ENCODE results near the gene C16orf92. TPM values are rescaled to one million over a fixed set of nuclear protein-coding genes. Genes with fewer than 3 reads are reported as not detected.
A peak's percentile ranks its signal among the peaks of the same experiment; 100 is the strongest.
"Not testable (repeated sequence)": the region's sequence is repeated elsewhere in the genome, so short reads cannot be mapped to it uniquely, and the experiment has no call there.

The C16orf92 gene
- polyA plus RNA-seq, 1 experiment = not detected

GRCh38 chr16:30010844-30011713 is 11.9 kb upstream of the C16orf92 start, which contains the start of gene DOC2A:
DOC2A (minus strand) TSS chr16:30011027; CDS start chr16:30010222, 805 bp downstream.
- no peak within 1 kb of the TSS for H3K27ac ChIP-seq (ENCODE audit: low read depth, low read length)
- peak within 1 kb of the TSS; percentile 54 for H3K4me3 ChIP-seq (ENCODE audit: low read depth, low read length)
- H3K27me3 ChIP-seq (ENCODE audit: control insufficient read depth, insufficient read depth, low read length) = peaks cover 26% of the 10 kb centered on the region
- no peaks in the 10 kb centered on the region; the same call in 1 of the 2 replicates for H3K9me3 ChIP-seq (ENCODE audit: control insufficient read depth, insufficient read depth, low read length)
- POLR2A ChIA-PET = no interaction called here
- DNase-seq (ENCODE audit: low read depth, low spot score) = no peak
- TF ChIP-seq CTCF (IDR thresholded peaks at IDR 0.05; ENCODE audit: low read depth, low read length) = no peak
- CTCF ChIA-PET = no interaction called here

- Histone ChIP-seq H3K27ac (ENCODE audit: low read depth, low read length) (no peak overlapping the region), H3K27me3 (ENCODE audit: control insufficient read depth, insufficient read depth, low read length) (peaks cover 29% of the 10 kb centered on the region), H3K9me3 (ENCODE audit: control insufficient read depth, insufficient read depth, low read length) (no peaks in the 10 kb centered on the region; the same call in 1 of the 2 replicates), H3K4me3 (ENCODE audit: low read depth, low read length) (no peak overlapping the region)
- ChIA-PET CTCF (no interaction called here), POLR2A (no interaction called here)
- DNase-seq (ENCODE audit: low read depth, low spot score) = no peak
- no peak for TF ChIP-seq CTCF (IDR thresholded peaks at IDR 0.05; ENCODE audit: low read depth, low read length)
Measured at GRCh38 chr16:30011714-30012504, 11.1 kb upstream of the C16orf92 start.

- H3K9me3 ChIP-seq (ENCODE audit: control insufficient read depth, insufficient read depth, low read length); DNase-seq (ENCODE audit: low read depth, low spot score); H3K27ac ChIP-seq (ENCODE audit: low read depth, low read length); POLR2A ChIA-PET; H3K4me3 ChIP-seq (ENCODE audit: low read depth, low read length): not testable (repeated sequence)
- H3K27me3 ChIP-seq (ENCODE audit: control insufficient read depth, insufficient read depth, low read length) = peaks cover 29% of the 10 kb centered on the region
- CTCF ChIA-PET = interaction anchor here (0.9 to 1.0 kb wide), 2 partner anchors 19 to 164 kb away, joined by 3 read pairs; partner anchors contain the start of gene TLCD3B
Measured at GRCh38 chr16:30012598-30012997, 10.4 kb upstream of the C16orf92 start.

- H3K9me3 ChIP-seq (ENCODE audit: control insufficient read depth, insufficient read depth, low read length); H3K4me3 ChIP-seq (ENCODE audit: low read depth, low read length); CTCF ChIA-PET; DNase-seq (ENCODE audit: low read depth, low spot score); H3K27ac ChIP-seq (ENCODE audit: low read depth, low read length): not testable (repeated sequence)
- POLR2A ChIA-PET = interaction anchor here (0.7 kb wide), 1 partner anchor 187 kb away, joined by 5 read pairs; no protein-coding TSS in a partner anchor
- peaks cover 14% of the 10 kb centered on the region for H3K27me3 ChIP-seq (ENCODE audit: control insufficient read depth, insufficient read depth, low read length)
Measured at GRCh38 chr16:30015450-30015849, 7.5 kb upstream of the C16orf92 start.

GRCh38 chr16:30016555-30017276 is 6.3 kb upstream of the C16orf92 start:
- Histone ChIP-seq H3K4me3 (ENCODE audit: low read depth, low read length) (no peak overlapping the region), H3K27me3 (ENCODE audit: control insufficient read depth, insufficient read depth, low read length) (peaks cover 8% of the 10 kb centered on the region), H3K27ac (ENCODE audit: low read depth, low read length) (no peak overlapping the region), H3K9me3 (ENCODE audit: control insufficient read depth, insufficient read depth, low read length) (no peaks in the 10 kb centered on the region; the same call in 1 of the 2 replicates)
- TF ChIP-seq CTCF (IDR thresholded peaks at IDR 0.05; ENCODE audit: low read depth, low read length) = no peak
- no peak for DNase-seq (ENCODE audit: low read depth, low spot score)
- ChIA-PET POLR2A (interaction anchor here (0.7 kb wide), 1 partner anchor 62 kb away, joined by 3 read pairs; no protein-coding TSS in a partner anchor), CTCF (no interaction called here)
